NK-92 (cell line): ENCODE data around the gene CEP95.
"Not testable (repeated sequence)": the region's sequence is repeated elsewhere in the genome, so short reads cannot be mapped to it uniquely, and the experiment has no call there.

ENCODE experiments used
- DNase-seq: peaks from one replicate; lab custom pipeline; 2025; ENCODE audit not compliant: unreplicated experiment; lab: John Stamatoyannopoulos, UW

The CEP95 gene

GRCh38 chr17:64565563-64565962 lies 58.8 kb downstream of the CEP95 start:
- DNase-seq: no peak

GRCh38 chr17:64571746-64572145 lies 65.0 kb downstream of the CEP95 start:
- no peak for DNase-seq

DNA sequence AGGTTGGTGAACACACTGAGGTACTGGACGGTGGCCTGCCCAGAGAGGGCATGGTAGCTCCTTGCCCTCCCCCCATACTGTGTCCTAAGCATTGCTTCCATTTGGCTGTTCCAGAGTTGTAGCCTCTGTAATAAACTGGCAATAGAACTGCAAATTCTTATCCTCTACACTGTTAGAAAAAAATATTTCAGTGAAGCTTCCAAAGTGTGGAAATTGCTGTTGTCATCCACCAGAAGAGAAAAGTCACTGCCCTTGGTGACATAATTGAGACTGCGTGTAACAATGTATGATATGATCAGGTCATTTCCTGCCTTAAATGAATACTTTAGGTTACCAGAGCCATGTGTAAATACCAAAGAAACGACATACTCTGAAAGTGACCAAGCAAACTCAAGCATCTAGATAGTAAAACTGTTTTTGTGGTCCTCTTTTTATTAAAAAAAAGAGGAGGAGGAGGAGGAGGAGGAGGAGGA lies 65.9 kb downstream of the CEP95 start:
- DNase-seq: no peak

DNA sequence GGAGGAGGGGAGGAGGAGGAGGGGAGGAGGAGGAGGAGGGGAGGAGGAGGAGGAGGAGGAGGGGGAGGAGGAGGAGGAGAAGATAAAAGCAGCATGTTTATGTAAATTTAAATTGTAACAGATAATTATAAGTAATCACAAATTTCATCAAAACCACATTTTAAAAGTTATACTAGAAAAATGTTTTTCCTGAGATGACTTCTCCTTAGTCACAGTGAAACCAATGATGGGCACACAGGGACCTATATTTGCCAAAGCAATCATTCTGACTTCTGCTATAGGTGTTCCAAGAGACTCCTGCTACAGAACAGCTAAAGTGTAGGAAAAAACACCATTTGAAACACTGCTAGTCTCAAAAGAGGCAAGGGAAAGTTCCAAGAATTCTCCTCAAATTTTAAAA lies 66.4 kb downstream of the CEP95 start:
- no peak for DNase-seq

- DNase-seq: no peak
Measured at GRCh38 chr17:64574646-64575045, 67.9 kb downstream of the CEP95 start.

GRCh38 chr17:64575431-64575830 lies 68.7 kb downstream of the CEP95 start:
- DNase-seq: no peak

DNA sequence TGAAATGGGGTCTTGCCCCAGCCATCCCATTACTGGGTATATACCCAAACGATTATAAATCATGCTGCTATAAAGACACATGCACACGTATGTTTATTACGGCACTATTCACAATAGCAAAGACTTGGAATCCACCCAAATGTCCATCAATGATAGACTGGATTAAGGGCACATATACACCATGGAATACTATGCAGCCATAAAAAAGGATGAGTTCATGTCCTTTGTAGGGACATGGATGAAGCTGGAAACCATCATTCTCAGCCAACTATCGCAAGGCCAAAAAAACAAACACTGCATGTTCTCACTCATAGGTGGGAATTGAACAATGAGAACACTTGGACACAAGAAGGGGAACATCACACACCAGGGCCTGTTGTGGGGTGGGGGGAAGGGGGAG lies 70.2 kb downstream of the CEP95 start:
- not testable (repeated sequence) for DNase-seq

DNA sequence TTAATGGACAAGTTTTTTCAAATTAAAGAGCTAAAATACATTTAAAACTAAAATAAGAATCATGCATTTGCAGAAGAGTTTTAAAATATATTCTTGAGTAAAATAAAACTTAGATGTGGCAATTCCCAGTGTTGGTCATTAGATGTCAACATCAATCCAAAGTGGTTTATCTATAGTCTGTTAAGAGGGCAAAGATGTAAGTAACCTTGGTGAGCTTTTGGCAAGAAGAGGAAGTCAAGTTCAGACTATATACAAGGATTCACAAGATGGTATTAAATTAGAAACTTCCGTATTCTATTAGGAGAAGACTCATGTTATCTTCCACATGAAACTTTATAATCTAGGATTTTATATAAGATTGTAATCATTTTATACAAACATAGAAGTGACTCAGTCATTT lies 73.1 kb downstream of the CEP95 start:
- DNase-seq: no peak

- no peak for DNase-seq
Measured at GRCh38 chr17:64580384-64581315, 73.9 kb downstream of the CEP95 start.

- no peak for DNase-seq
Measured at GRCh38 chr17:64583038-64583437, 76.3 kb downstream of the CEP95 start.

DNA sequence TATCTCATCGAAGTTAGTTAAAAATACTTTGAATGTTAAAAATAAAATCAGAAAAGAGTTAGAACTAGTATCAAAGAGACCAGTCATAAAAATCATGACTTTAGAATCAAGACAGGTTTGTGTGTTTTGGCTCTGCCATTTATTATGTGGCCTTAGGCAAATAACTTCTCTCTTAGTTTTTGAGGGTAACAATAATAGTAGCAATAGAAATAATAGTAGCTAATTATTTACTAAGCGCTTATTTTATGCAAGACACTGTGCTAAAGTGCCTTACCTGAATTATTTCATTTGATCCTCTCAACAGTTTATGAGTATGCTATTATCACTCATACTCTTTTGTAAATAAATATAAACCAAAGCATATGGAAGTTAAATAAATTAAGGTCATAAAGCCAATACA lies 78.4 kb downstream of the CEP95 start:
- no peak for DNase-seq
